Endothelial cell (in vitro differentiated cells): ENCODE results near the gene CCL5. TPM values are rescaled to one million over a fixed set of nuclear protein-coding genes. Genes with fewer than 3 reads are reported as not detected.
"Not testable (repeated sequence)": the region's sequence is repeated elsewhere in the genome, so short reads cannot be mapped to it uniquely, and the experiment has no call there.

Experiments used
- DNase-seq: peaks from one replicate; pipeline ENCODE4 v3.0.0; 2021; ENCODE audit warnings: low spot score
- H3K27ac Mint-ChIP-seq: one replicate; pipeline ENCODE4 v1.8.0; 2021; ENCODE audit warnings: mixed read lengths, inconsistent platforms; ENCODE audit not compliant: unreplicated experiment
- H3K27me3 Mint-ChIP-seq: one replicate; pipeline ENCODE4 v1.8.0; 2021; ENCODE audit warnings: mild to moderate bottlenecking, moderate library complexity, mixed read lengths, inconsistent platforms; ENCODE audit not compliant: unreplicated experiment
- H3K36me3 Mint-ChIP-seq: one replicate; pipeline ENCODE4 v1.8.0; 2021; ENCODE audit warnings: mild to moderate bottlenecking, low read depth, mixed read lengths, inconsistent platforms; ENCODE audit not compliant: unreplicated experiment
- H3K4me1 Mint-ChIP-seq: one replicate; pipeline ENCODE4 v1.8.0; 2021; ENCODE audit warnings: mild to moderate bottlenecking, mixed read lengths, inconsistent platforms; ENCODE audit not compliant: unreplicated experiment
- H3K4me3 Mint-ChIP-seq: one replicate; pipeline ENCODE4 v1.8.0; 2021; ENCODE audit warnings: mild to moderate bottlenecking, mixed read lengths, inconsistent platforms; ENCODE audit not compliant: unreplicated experiment
- H3K9me3 Mint-ChIP-seq: one replicate; pipeline ENCODE4 v1.8.0; 2021; ENCODE audit warnings: mixed read lengths, inconsistent platforms; ENCODE audit not compliant: unreplicated experiment
- CTCF ChIP-seq: fragments of 200-600 bp; sonication (generic); IDR thresholded peaks from one replicate; pipeline ENCODE4 v1.5.0; 2021; ENCODE audit warnings: antibody characterized with exemption; ENCODE audit not compliant: unreplicated experiment
- total RNA-seq: library from RNA; stranded (reverse); fragmentation: NEBNext Ultra II Directional; extraction: Animal tissue kit (Norgen Biotek cat#: 25700); gene quantifications from one replicate; pipeline ENCODE4 v1.2.1, GENCODE V29; 2021; ENCODE audit not compliant: unreplicated experiment

The CCL5 gene
- total RNA-seq, 1 donor from 2014 or later: not detected

- no peak for TF ChIP-seq CTCF
- no peak for DNase-seq
- Mint-ChIP-seq H3K4me1 (no peaks in the 10 kb centered on the region), H3K36me3 (no peaks in the 10 kb centered on the region), H3K27ac (no peak overlapping the region), H3K9me3 (no peaks in the 10 kb centered on the region), H3K4me3 (no peak overlapping the region), H3K27me3 (no peaks in the 10 kb centered on the region)
Observed at GRCh38 chr17:35898283-35899070, 18.3 kb upstream of the CCL5 start.

DNA sequence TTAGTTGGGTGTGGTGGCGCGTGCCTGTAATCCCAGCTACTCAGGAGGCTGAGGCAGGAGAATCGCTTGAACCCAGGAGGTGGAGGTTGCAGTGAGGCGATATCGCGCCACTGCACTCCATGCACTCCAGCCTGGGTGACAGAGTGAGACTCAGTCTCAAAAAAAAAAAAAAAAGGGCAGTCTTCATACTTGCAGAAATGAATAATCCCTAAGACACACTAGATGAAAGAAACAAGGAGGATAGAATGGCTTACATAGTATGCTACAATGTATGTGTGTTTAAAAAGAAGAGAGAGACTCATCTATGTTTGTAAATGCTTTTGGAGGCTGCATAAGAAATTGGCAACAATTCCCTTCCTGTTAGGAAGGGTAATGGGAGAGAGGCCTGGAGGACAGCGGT is 17.6 kb upstream of the CCL5 start:
- H3K4me3 Mint-ChIP-seq, H3K9me3 Mint-ChIP-seq, H3K27me3 Mint-ChIP-seq, DNase-seq, H3K27ac Mint-ChIP-seq, H3K36me3 Mint-ChIP-seq, H3K4me1 Mint-ChIP-seq: not testable (repeated sequence)

GRCh38 chr17:35895636-35896587 is 15.8 kb upstream of the CCL5 start:
- Mint-ChIP-seq H3K36me3 (no peaks in the 10 kb centered on the region), H3K27me3 (no peaks in the 10 kb centered on the region), H3K4me3 (no peak overlapping the region), H3K4me1 (peaks cover 11% of the 10 kb centered on the region), H3K27ac (no peak overlapping the region), H3K9me3 (no peaks in the 10 kb centered on the region)
- no peak for DNase-seq
- TF ChIP-seq CTCF: no peak

DNA sequence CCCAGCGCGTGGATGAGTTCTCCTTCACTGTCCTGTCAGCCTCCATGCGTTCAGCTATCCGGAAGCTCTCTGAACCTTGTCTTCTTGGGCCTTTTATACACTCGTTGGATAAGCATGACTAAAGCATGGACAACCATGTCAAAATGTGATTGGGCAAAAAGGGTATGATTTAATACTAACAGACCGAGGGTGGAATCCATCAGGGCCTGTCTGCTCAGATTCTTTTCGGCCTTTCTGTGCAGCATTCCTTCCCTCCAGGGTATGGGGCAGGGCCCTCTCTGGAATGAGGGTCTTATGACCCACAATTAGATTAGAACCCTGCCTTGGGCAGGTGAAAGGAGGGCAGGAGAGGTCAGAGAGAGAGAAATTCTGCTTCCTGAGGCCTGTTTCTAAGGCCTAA is 14.0 kb upstream of the CCL5 start:
- TF ChIP-seq CTCF: no peak
- Mint-ChIP-seq H3K4me1 (peaks cover 15% of the 10 kb centered on the region), H3K9me3 (no peaks in the 10 kb centered on the region), H3K36me3 (no peaks in the 10 kb centered on the region), H3K4me3 (no peak overlapping the region), H3K27ac (no peak overlapping the region), H3K27me3 (no peaks in the 10 kb centered on the region)
- no peak for DNase-seq

DNA sequence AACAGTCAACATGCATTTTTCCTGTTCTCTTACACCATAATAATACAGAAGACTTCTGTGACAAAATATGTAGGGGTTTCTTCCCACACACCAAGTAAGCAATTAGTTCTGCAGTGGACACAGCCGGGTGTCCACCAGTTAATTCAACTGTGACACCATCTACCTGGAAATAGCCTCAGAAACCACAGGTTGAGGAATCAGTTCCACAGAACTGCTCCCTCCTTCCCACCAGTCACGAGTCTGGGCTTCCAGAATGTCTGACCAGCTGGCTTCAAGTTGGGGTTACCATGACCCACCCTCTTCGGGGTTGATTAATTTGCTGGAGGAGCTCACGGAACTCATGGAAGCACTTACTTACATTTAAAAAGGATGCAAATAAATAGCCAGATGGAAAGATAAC is 13.6 kb upstream of the CCL5 start:
- H3K27ac Mint-ChIP-seq: no peak overlapping the region
- no peaks in the 10 kb centered on the region for H3K36me3 Mint-ChIP-seq
- H3K4me3 Mint-ChIP-seq: no peak overlapping the region
- H3K9me3 Mint-ChIP-seq: no peaks in the 10 kb centered on the region
- H3K27me3 Mint-ChIP-seq: no peaks in the 10 kb centered on the region
- no peak for TF ChIP-seq CTCF
- no peak for DNase-seq
- peaks cover 15% of the 10 kb centered on the region for H3K4me1 Mint-ChIP-seq
